GM21367 (cell line): ENCODE results near the gene FCHO1.
"Not testable (repeated sequence)": the region's sequence is repeated elsewhere in the genome, so short reads cannot be mapped to it uniquely, and the experiment has no call there.

Source experiments
- ATAC-seq: cut with Tn5 transposase; IDR thresholded peaks from one replicate; pipeline ENCODE4 v1.9.1; 2021; ENCODE audit not compliant: unreplicated experiment

The FCHO1 gene

GRCh38 chr19:17788632-17789031, 37.4 kb downstream of the FCHO1 start:
- ATAC-seq = no peak

DNA sequence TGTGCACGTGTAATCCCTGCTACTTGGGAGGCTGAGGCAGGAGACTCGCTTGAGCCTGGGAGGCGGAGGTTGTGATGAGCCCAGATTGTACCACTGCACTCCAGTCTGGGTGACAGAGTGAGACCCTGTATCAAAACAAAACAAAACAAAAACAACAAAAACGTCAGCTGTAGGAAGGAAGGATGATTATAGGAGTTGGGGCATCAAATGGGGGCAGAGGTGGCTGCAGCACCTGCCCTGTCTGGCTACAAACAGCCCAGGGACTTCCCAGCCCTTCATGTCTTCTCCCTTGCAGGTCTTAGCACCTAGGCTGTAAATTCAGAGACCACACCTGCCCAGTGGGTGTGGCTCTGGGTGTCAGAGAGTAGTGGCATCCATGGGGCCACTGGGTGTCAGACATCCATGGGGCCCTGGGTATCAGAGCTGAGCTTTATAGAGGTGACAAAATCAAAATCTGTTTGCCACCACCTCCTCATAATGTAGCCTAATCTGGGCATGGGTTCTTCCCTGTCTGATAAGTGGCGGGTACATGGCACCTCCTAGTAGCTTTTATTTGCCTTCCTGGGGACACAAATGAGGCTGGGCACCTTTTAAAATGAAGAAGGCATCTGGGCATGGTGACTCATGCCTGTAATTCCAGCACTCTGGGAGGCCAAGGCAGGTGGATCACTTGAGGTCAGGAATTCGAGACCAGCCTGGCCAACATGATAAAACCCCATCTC, 38.9 kb downstream of the FCHO1 start:
- ATAC-seq = no peak

DNA sequence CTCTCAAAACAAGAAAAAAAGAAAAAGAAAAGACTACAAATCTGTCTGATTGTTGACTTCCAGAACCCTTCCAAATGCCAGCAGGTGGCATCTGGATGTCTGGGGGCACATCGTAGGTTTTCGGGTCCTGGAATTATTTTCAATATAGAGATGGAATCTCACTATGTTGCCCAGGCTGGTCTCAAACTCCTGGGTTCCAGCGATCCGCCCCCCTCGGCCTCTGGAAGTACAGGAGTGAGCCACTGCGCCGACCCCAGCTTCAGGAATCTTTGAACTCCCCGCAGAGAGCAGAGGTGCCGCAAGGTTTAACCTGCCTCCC, 43.1 kb downstream of the FCHO1 start:
- ATAC-seq = no peak

- no peak for ATAC-seq
Observed at GRCh38 chr19:17794731-17795494, 43.6 kb downstream of the FCHO1 start, which contains the start of gene B3GNT3. Gene B3GNT3 (plus strand): TSS chr19:17795138. CDS start chr19:17807808, 12,670 bp downstream.

DNA sequence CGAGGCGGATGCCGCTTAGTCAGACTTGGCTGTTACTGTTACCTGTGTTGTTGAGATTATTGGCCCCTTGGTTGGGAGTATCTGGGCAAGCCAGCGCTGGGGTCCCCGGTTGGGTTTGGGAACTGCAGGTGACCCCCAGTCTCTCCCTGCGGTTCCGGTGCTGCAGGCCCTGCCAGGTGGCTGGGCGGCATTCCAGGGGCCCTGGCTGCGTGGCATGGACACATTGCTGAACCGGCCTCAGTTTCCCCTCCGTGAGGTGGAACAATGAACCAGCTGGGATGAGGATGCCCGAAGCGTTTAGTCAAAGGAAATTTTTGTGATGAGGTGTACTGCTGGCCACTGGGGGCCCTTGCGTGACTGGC, 44.2 kb downstream of the FCHO1 start:
- ATAC-seq = no peak

- no peak for ATAC-seq
Observed at GRCh38 chr19:17796013-17796837, 44.9 kb downstream of the FCHO1 start.

DNA sequence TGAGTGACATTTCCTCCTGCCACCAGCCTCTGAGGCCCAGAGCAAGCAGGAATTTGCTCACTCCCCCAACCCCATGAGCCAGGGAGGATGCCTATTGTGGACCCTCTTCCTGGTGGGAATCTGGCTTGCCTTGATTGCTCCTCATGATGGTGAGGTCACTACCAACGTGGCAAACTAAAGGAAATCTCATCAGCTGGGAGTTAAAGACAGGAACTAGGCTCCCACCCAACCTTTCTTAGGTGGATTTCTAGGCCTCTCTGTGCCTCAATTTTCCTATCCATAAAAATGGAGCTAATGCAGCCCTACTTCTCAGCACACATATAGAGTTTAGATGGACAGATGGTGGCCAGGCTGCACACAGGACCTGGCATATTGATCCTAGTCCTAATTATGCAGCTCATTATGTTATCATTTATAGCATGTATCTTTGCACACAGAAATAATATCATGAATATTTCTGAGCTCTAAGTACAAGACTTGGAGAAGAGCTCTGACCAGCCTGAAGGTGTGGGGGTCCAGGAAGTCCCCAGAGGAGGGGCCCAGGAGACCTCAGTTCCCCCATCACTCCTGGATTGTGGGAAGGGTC, 45.7 kb downstream of the FCHO1 start:
- ATAC-seq = no peak

- no peak for ATAC-seq
Observed at GRCh38 chr19:17797424-17798201, 46.3 kb downstream of the FCHO1 start.

GRCh38 chr19:17798599-17798998, 47.3 kb downstream of the FCHO1 start:
- ATAC-seq = not testable (repeated sequence)

GRCh38 chr19:17802137-17802858, 51.0 kb downstream of the FCHO1 start:
- no peak for ATAC-seq

GRCh38 chr19:17803264-17803896, 52.1 kb downstream of the FCHO1 start:
- no peak for ATAC-seq

DNA sequence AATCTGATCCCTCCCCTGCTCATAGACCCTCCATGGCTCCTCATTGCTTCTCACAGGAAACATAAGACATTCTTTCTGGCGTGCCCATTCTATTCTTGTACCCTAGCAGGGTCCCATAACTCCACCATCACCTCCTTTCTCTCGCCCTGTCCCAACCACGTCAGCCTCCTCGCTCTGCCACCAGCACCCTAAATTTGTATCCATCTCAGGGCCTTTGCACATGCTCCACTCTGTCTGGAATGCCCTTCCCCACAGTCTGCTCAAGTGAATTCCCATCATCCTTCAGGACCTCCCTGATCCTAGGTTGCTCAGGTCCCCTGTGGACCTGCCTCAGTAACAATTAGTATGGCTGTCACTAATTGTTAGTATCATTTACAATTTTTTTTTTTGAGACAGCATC, 54.1 kb downstream of the FCHO1 start:
- ATAC-seq = no peak

DNA sequence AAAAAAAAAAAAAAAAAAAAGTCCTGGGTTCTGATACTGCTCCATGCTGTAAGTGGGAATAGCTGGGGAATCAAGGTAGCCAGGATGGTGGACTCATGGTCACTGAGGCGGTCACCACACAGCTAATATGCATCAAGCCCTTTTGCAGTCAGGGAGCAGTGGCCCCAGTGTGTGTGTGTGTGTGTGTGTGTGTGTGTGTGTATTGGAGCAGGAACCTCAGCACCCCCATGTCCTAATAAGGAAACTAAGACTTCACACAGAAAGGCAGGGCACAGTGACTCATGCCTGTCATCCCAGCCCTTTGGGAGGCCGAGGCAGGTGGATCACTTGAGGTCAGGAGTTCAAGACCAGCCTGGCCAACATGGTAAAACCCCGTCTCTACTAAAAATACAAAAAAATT, 55.7 kb downstream of the FCHO1 start:
- ATAC-seq = no peak

GRCh38 chr19:17807731-17808316, 56.5 kb downstream of the FCHO1 start:
- no peak for ATAC-seq

GRCh38 chr19:17811103-17811502, 59.8 kb downstream of the FCHO1 start:
- no peak for ATAC-seq

DNA sequence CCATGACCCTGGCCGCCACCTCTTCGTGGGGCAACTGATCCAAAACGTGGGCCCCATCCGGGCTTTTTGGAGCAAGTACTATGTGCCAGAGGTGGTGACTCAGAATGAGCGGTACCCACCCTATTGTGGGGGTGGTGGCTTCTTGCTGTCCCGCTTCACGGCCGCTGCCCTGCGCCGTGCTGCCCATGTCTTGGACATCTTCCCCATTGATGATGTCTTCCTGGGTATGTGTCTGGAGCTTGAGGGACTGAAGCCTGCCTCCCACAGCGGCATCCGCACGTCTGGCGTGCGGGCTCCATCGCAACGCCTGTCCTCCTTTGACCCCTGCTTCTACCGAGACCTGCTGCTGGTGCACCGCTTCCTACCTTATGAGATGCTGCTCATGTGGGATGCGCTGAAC, 60.4 kb downstream of the FCHO1 start:
- no peak for ATAC-seq

GRCh38 chr19:17812099-17812498, 60.8 kb downstream of the FCHO1 start:
- ATAC-seq = no peak

DNA sequence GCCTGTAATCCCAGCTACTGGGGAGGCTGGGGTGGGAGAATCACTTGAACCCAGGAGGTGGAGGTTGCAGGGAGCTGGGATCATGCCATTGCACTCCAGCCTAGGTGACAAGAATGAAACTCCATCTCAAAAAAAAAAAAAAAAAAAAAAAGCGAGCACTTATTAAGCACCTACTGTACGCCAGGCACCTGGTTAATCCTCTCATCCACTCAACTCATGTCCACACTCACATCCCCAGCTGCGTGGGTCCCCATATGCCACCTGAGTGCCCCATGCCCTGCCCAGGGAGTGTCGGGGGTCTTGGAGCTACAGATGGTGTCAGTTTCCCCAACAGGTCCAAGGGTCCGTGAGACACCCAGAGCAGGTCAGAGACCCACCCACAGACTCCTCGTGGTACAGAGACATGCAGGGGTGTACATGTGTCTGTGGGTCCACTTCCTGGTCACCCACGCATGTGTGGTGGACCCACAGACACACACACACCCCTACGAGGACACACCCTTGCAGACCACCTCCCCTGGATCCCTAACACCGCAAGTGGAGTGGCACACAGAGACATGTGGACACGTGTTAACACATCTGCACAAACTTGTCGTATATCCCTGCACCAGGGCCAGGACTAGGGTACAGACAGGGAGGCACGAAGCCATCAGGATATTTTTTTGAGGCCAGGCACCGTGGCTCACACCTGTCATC, 66.5 kb downstream of the FCHO1 start:
- ATAC-seq = no peak

GRCh38 chr19:17821190-17821589, 69.9 kb downstream of the FCHO1 start, which contains the start of gene INSL3:
Gene INSL3 (minus strand): TSS chr19:17821519. CDS start chr19:17821506, 13 bp downstream.
- no peak for ATAC-seq
